Gastrocnemius medialis (tissue), 4 donors: ENCODE data around the gene ARMH1. TPM values are rescaled to one million over a fixed set of nuclear protein-coding genes. Genes with fewer than 3 reads are reported as not detected.
"Not testable (repeated sequence)": the region's sequence is repeated elsewhere in the genome, so short reads cannot be mapped to it uniquely, and the experiment has no call there.

Experiments used
- ATAC-seq, 2 donors: fragments of 150-250 bp; one replicate each; pipeline ENCODE4 v1.9.1; 2016
- DNase-seq, 2 donors: peaks; one replicate each; pipeline ENCODE4 v3.0.0-alpha.2; 2019
- H3K27ac ChIP-seq, 4 donors: fragments of 200-600 bp; sonication (generic); 1 replicate in 1 of 4; 2 replicates in 3 of 4; pipeline ENCODE4 v1.5.1; 2016 to 2018; ENCODE audit warnings: mild to moderate bottlenecking in 2 of 4, moderate library complexity in 1 of 4
- H3K27me3 ChIP-seq, 3 donors: fragments of 200-600 bp; sonication (generic) in 2 of 3; 1 replicate in 1 of 3; 2 replicates in 2 of 3; pipeline versions ENCODE4 v1.5.1 to v1.6.0; 2016 to 2019; ENCODE audit warnings: mild to moderate bottlenecking in 1 of 3, moderate library complexity in 1 of 3
- H3K36me3 ChIP-seq, 2 donors: fragments of 200-600 bp; sonication (generic) in 1 of 2; one replicate each; pipeline ENCODE4 v1.5.1; 2017 to 2018
- H3K4me1 ChIP-seq, 2 donors: fragments of 200-600 bp; sonication (generic) in 1 of 2; one replicate each; pipeline ENCODE4 v1.5.1; 2016 to 2017; ENCODE audit warnings: mild to moderate bottlenecking in 2 of 2
- H3K4me3 ChIP-seq, 4 donors: fragments of 200-600 bp; sonication (generic) in 3 of 4; 1 replicate in 1 of 4; 2 replicates in 3 of 4; pipeline ENCODE4 v1.5.1; 2016 to 2019; ENCODE audit warnings: mild to moderate bottlenecking in 2 of 4
- H3K9me3 ChIP-seq, 3 donors: fragments of 200-600 bp; sonication (generic) in 2 of 3; 1 replicate in 1 of 3; 2 replicates in 2 of 3; pipeline ENCODE4 v1.5.1; 2016 to 2019
- POLR2A ChIP-seq, 2 donors: fragments of 450-650 bp; IDR thresholded peaks; one replicate each; pipeline ENCODE4 v1.6.1; 2017; ENCODE audit warnings: antibody characterized with exemption in 2 of 2, mild to moderate bottlenecking in 2 of 2, moderate library complexity in 2 of 2
- in situ Hi-C, 4 donors: fragments of 200-750 bp; cut with MboI; loops; one replicate each; pipeline versions ENCODE4 v1.15.0 to v1.8.0; 2017; ENCODE audit warnings: low sequenced_read_pairs in 4 of 4
- intact Hi-C: fragments of 100-400 bp; cut with DNase I; formaldehyde crosslinking; loops from one replicate; pipeline ENCODE4 v1.15.1; 2023; ENCODE audit warnings: low total_unique reads
- total RNA-seq, 4 donors: library from RNA; depleted of rRNA; stranded (reverse); fragments of >200 nt; gene quantifications; one replicate each; pipeline versions ENCODE4 v1.1.0 to v1.2.3, GENCODE V29; 2016
- TF ChIP-seq, protein P1 (sequence below), 5 experiments: fragments of 450-650 bp in 3 of 5; fragments of 200-600 bp in 2 of 5; sonication (generic) in 2 of 5; IDR thresholded peaks in 4 of 5; conservative IDR thresholded peaks in 1 of 5; 1 replicate in 4 of 5; 2 replicates in 1 of 5; pipeline ENCODE4 v1.5.1; 2016 to 2019; ENCODE audit warnings: antibody characterized with exemption in 5 of 5, mild to moderate bottlenecking in 3 of 5, moderate library complexity in 3 of 5

The ARMH1 gene
- total RNA-seq, 4 donors from 2014 or later = 0.78 TPM; not detected in 3

DNA sequence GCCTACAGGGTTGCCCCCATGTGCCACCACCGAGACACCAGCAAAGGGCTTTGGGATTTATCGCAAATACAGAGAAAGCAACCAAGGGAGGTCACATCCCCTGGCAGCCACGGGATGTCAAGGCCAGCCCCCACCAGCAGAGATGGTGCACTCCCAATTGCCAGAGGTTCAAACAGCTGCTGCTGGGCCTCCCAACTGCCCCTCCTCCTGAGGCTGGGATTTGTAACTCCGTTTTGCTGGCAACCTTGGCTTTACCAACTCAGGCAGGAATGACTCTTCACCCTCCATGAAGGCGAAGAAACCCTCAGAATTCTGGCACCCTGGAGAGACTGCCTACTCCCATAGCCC, 11.9 kb upstream of the ARMH1 start:
- intact Hi-C loops = no loop called here
- Histone ChIP-seq H3K9me3 (no peaks in the 10 kb centered on the region), H3K27ac (no peak overlapping the region), H3K4me3 (no peak overlapping the region), H3K4me1 (peaks cover 0 to 8% of the 10 kb centered on the region in 2 donors), H3K27me3 (no peaks in the 10 kb centered on the region), H3K36me3 (no peaks in the 10 kb centered on the region)
- in situ Hi-C loops = no loop called here
- TF ChIP-seq POLR2A (IDR thresholded peaks at IDR 0.05) = no peak
- TF ChIP-seq, protein P1, sequence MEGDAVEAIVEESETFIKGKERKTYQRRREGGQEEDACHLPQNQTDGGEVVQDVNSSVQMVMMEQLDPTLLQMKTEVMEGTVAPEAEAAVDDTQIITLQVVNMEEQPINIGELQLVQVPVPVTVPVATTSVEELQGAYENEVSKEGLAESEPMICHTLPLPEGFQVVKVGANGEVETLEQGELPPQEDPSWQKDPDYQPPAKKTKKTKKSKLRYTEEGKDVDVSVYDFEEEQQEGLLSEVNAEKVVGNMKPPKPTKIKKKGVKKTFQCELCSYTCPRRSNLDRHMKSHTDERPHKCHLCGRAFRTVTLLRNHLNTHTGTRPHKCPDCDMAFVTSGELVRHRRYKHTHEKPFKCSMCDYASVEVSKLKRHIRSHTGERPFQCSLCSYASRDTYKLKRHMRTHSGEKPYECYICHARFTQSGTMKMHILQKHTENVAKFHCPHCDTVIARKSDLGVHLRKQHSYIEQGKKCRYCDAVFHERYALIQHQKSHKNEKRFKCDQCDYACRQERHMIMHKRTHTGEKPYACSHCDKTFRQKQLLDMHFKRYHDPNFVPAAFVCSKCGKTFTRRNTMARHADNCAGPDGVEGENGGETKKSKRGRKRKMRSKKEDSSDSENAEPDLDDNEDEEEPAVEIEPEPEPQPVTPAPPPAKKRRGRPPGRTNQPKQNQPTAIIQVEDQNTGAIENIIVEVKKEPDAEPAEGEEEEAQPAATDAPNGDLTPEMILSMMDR (IDR thresholded peaks at IDR 0.05 in 4 of 5, conservative IDR thresholded peaks at IDR 0.05 in 1 of 5) = no peak
- DNase-seq (no peak), ATAC-seq (no peak)

- Histone ChIP-seq H3K27ac (no peak overlapping the region), H3K4me1 (peaks cover 0 to 8% of the 10 kb centered on the region in 2 donors), H3K4me3 (no peak overlapping the region), H3K27me3 (no peaks in the 10 kb centered on the region), H3K9me3 (no peaks in the 10 kb centered on the region), H3K36me3 (no peaks in the 10 kb centered on the region)
- in situ Hi-C loops = no loop called here
- TF ChIP-seq, protein P1 (IDR thresholded peaks at IDR 0.05 in 4 of 5, conservative IDR thresholded peaks at IDR 0.05 in 1 of 5) = no peak
- no peak for TF ChIP-seq POLR2A (IDR thresholded peaks at IDR 0.05)
- no peak for ATAC-seq
- intact Hi-C loops = no loop called here
- no peak for DNase-seq
These were observed 11.1 kb upstream of the ARMH1 start for GRCh38 chr1:44663417-44663816.

DNA sequence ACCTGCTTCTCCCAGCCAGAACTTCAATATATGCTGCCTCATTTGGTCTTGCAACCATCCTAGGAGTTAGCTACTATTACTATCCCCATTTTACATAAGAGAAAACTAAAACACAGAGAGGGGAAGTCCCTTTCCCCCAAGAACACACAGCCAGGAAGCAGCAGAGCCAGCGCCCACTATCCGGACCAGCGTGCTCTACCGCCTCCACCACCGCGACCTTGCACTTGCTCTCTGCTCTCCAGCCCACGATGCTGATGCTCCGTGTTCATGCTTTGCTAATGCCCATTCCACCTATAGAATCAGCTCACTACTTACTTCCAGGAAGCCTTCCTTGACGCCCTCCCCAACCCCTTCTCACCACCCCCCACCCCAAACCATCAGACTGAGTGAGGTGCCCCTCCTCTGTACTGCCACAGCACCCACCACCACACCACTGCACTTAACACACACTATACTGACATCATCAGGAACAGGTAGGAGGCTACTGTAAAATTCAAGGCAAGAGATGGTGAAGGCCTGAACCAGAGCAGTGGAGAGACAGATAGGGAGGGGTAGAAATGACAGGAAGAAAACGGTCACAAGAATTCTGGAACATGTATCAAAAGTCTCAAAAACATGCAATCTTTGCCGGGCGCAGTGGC, 9.7 kb upstream of the ARMH1 start:
- Histone ChIP-seq H3K9me3 (no peaks in the 10 kb centered on the region), H3K4me3 (no peak overlapping the region), H3K27ac (no peak overlapping the region), H3K27me3 (no peaks in the 10 kb centered on the region), H3K4me1 (peaks cover 0 to 7% of the 10 kb centered on the region in 2 donors), H3K36me3 (no peaks in the 10 kb centered on the region)
- ATAC-seq (no peak), DNase-seq (no peak)
- no peak for TF ChIP-seq POLR2A (IDR thresholded peaks at IDR 0.05)
- TF ChIP-seq, protein P1 (IDR thresholded peaks at IDR 0.05 in 4 of 5, conservative IDR thresholded peaks at IDR 0.05 in 1 of 5) = no peak
- intact Hi-C loops = no loop called here
- in situ Hi-C loops = no loop called here

GRCh38 chr1:44666719-44667118, 7.8 kb upstream of the ARMH1 start:
- H3K9me3 ChIP-seq, H3K27me3 ChIP-seq, H3K4me3 ChIP-seq, ATAC-seq, in situ Hi-C loops, H3K4me1 ChIP-seq, intact Hi-C loops, H3K27ac ChIP-seq, H3K36me3 ChIP-seq, DNase-seq: not testable (repeated sequence)

GRCh38 chr1:44670751-44671640, 3.5 kb upstream of the ARMH1 start:
- Histone ChIP-seq H3K27me3 (no peaks in the 10 kb centered on the region), H3K4me3 (no peak overlapping the region), H3K9me3 (no peaks in the 10 kb centered on the region), H3K27ac (no peak overlapping the region), H3K36me3 (no peaks in the 10 kb centered on the region), H3K4me1 (peaks cover 21 to 32% of the 10 kb centered on the region in 2 donors)
- no peak for DNase-seq
- no peak for ATAC-seq
- intact Hi-C loops = loop anchor here (5.0 kb wide), 1 partner anchor 39 kb away; no protein-coding TSS in a partner anchor
- TF ChIP-seq, protein P1 (IDR thresholded peaks at IDR 0.05 in 4 of 5, conservative IDR thresholded peaks at IDR 0.05 in 1 of 5) = no peak
- TF ChIP-seq POLR2A (IDR thresholded peaks at IDR 0.05) = no peak
- in situ Hi-C loops = no loop called here
